LNCAP (cell line): ENCODE measurements around the gene SLC4A8.
A peak's percentile ranks its signal among the peaks of the same experiment; 100 is the strongest.

Experiments used
- CTCF ChIP-seq: fragments of 450-650 bp; IDR thresholded peaks from 2 replicates; pipeline ENCODE4 v1.5.1; 2017; ENCODE audit warnings: mild to moderate bottlenecking

Gene SLC4A8

DNA sequence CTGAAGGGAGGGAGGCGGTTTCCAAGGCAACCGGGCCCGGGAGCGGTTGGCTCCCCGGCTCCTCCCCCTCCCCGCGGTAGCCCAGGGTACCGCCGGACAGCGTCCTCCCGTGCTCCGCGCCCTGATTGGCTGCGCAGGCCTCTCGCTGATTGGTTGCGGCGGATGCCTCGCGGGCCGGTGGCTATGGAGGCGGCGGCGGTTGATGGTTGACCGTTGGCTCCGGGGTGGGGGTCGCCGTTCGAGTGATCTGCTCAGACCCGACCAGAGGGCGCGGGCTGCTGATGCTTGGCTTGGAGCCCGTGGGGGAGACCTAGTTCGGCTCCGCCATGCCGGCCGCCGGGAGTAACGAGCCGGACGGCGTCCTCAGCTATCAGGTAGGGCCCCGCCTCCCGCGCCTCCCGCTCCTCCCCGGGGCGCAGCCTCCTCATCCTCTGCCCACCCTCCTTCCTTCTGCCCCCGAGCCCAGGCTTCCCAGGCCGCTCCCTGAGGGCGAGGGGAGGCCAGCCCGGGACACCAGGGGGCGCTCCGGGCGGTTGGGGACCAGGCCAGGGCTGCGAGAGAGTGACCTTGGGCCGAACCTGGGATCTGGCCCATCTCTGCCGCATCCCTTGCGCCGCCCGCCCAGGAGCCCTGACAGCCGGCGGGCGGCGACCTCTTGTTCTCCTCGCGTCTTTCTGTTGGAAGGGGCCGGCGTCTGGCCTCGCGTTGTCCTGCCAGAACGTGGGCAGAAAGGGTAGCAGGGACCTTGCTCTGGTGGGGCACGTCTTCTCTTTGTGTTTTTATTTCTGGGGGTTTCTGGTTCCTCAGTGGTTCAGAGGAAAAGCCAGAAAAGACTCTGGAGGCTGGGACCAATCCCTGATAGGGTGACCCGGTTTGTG, at the start of gene SLC4A8:
Gene SLC4A8 (plus strand): TSS at position 170 of the 878 bp plus-strand sequence. CDS start 157 bp downstream, at position 327.
- peak; percentile 79 for TF ChIP-seq CTCF

GRCh38 chr12:51374856-51375255, 49.8 kb upstream of the SLC4A8 start:
- TF ChIP-seq CTCF = no peak

- no peak for TF ChIP-seq CTCF
Observed at GRCh38 chr12:51377099-51377984, 47.3 kb upstream of the SLC4A8 start.

GRCh38 chr12:51378749-51379148, 45.9 kb upstream of the SLC4A8 start:
- no peak for TF ChIP-seq CTCF

- TF ChIP-seq CTCF = no peak
Observed at GRCh38 chr12:51379571-51379970, 45.1 kb upstream of the SLC4A8 start.

DNA sequence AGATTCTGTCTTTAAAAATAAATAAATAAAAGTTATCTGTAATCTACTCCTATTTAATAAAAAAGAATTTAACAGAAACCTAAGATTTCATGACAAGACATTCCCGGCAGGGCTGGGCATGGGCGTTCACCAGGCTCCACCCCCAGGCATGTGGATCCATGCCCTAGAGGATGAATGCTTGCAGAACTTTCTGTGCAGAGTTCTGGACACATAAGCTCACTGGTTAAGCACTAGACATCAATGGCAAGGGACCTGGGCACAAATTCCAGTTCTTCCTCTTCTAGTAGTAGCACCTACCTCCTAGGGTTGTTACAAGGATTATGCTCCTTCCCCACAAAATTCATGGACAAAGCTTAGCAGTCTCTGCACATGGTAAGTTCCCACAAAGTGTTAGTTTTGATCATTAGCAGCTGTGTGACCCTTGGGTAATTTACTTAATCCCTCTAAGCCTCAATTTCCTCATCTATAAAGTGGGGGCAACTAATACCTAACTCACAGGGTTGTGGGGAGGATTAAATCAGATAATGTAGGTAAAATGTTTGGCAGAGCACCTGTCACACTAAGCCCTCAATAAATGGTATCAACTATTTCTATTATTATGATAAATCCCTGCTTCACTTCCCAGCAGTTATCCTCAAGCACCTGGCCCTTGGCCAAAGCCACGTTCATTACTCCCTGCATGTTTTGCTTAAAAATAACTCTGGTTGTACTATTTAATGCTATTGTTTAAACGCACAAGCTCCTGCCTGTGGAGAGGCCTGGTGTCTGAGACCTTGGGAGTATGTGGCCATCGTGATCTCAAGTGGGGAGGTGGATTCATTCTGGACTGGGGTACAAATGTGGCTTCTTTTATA, 43.2 kb upstream of the SLC4A8 start:
- TF ChIP-seq CTCF = no peak

DNA sequence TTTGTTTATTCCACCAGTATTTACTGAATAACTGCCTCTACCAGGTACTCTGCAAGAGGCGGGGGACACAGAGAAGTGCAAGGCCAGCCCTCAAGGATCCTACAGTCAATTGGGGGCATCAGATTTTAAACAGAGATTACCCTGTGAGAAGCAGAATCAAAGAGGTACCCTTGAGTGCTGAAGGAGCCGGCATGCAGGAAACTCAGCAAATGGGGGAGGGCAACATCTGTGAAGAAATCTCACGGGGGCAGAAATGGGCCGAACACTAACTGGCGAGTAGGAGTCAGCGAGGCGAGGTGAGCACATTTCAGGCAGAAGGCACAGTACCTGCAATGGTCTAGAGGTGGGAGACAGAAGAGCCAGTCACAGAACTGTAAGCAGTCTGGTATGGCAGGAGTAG, 42.5 kb upstream of the SLC4A8 start:
- TF ChIP-seq CTCF = no peak
